Measurements from ENCODE around the gene C2orf72. TPM values are rescaled to one million over a fixed set of nuclear protein-coding genes. Genes with fewer than 3 reads are reported as not detected.

The C2orf72 gene
- total RNA-seq, 1 experiment from 2014 or later: 0.40 TPM

GRCh38 chr2:231058761-231059550, 21.6 kb downstream of the C2orf72 start:
- Histone ChIP-seq H3K9me3 (ENCODE audit: low read length) (no peaks in the 10 kb centered on the region), H3K79me2 (ENCODE audit: low read length) (peaks cover 73% of the 10 kb centered on the region), H2AFZ (ENCODE audit: low read length) (no peak overlapping the region), H3K4me3 (ENCODE audit: low read length) (peak overlapping the region; percentile 100), H3K9me2 (replicated peaks; ENCODE audit: low read length) (no peaks in the 10 kb centered on the region), H3K4me1 (ENCODE audit: insufficient read depth, low read length) (peaks cover 26% of the 10 kb centered on the region), H3K27ac (ENCODE audit: low read length) (no peak overlapping the region), H4K20me1 (ENCODE audit: low read length) (peaks cover 44% of the 10 kb centered on the region), H3K9ac (ENCODE audit: low read length) (peak overlapping the region; percentile 100), H3K4me2 (ENCODE audit: low read length) (peak overlapping the region; percentile 97), H3K27me3 (ENCODE audit: low read length) (no peaks in the 10 kb centered on the region), H3K36me3 (ENCODE audit: low read depth, low read length) (peaks cover 30% of the 10 kb centered on the region), H3F3A (ENCODE audit: low read length, unreplicated experiment) (no peaks in the 10 kb centered on the region)
- BruUV-seq (replicated peaks): no TSS peak
- DNase-seq (peak; percentile 25), ATAC-seq (no peak)
- CTCF ChIA-PET: no interaction called here
- TF ChIP-seq CTCF (conservative IDR thresholded peaks at IDR 0.05; ENCODE audit: low read depth, low read length) (no peak), EZH2phosphoT487 (IDR thresholded peaks at IDR 0.05; ENCODE audit: borderline replicate concordance, low read length) (no peak), EZH2 (IDR thresholded peaks at IDR 0.05; ENCODE audit: low read length, unreplicated experiment) (no peak)
- POLR2A ChIA-PET (ENCODE audit: unreplicated experiment): no interaction called here
- intact Hi-C loops (cut with micrococcal nuclease): loop anchor here (5.0 kb wide), 1 partner anchor 157 kb away; no protein-coding TSS in a partner anchor

GRCh38 chr2:231059756-231060155, 22.4 kb downstream of the C2orf72 start:
- Histone ChIP-seq H4K20me1 (ENCODE audit: low read length) (peaks cover 44% of the 10 kb centered on the region), H2AFZ (ENCODE audit: low read length) (no peak overlapping the region), H3K9me3 (ENCODE audit: low read length) (no peaks in the 10 kb centered on the region), H3K4me2 (ENCODE audit: low read length) (peak overlapping the region; percentile 97), H3K9me2 (replicated peaks; ENCODE audit: low read length) (no peaks in the 10 kb centered on the region), H3F3A (ENCODE audit: low read length, unreplicated experiment) (no peaks in the 10 kb centered on the region), H3K36me3 (ENCODE audit: low read depth, low read length) (peaks cover 37% of the 10 kb centered on the region), H3K4me1 (ENCODE audit: insufficient read depth, low read length) (peaks cover 26% of the 10 kb centered on the region), H3K27me3 (ENCODE audit: low read length) (no peaks in the 10 kb centered on the region), H3K9ac (ENCODE audit: low read length) (no peak overlapping the region), H3K4me3 (ENCODE audit: low read length) (peak overlapping the region; percentile 100), H3K79me2 (ENCODE audit: low read length) (peaks cover 81% of the 10 kb centered on the region), H3K27ac (ENCODE audit: low read length) (peak overlapping the region; percentile 10; the same call in 1 of the 2 replicates)
- intact Hi-C loops (cut with micrococcal nuclease): loop anchor here (5.0 kb wide), 1 partner anchor 157 kb away; no protein-coding TSS in a partner anchor
- no peak for ATAC-seq
- TF ChIP-seq EZH2 (IDR thresholded peaks at IDR 0.05; ENCODE audit: low read length, unreplicated experiment): no peak
- no peak for TF ChIP-seq EZH2phosphoT487 (IDR thresholded peaks at IDR 0.05; ENCODE audit: borderline replicate concordance, low read length)
- no peak for TF ChIP-seq CTCF (conservative IDR thresholded peaks at IDR 0.05; ENCODE audit: low read depth, low read length)
- ChIA-PET CTCF (no interaction called here), POLR2A (ENCODE audit: unreplicated experiment) (no interaction called here)
- DNase-seq: peak; percentile 17
- no TSS peak for BruUV-seq (replicated peaks)

GRCh38 chr2:231062776-231063175, 25.5 kb downstream of the C2orf72 start:
- H3K4me2 ChIP-seq (ENCODE audit: low read length): no peak overlapping the region
- ChIA-PET POLR2A (ENCODE audit: unreplicated experiment) (no interaction called here), CTCF (no interaction called here)
- ATAC-seq (no peak), DNase-seq (no peak)
- intact Hi-C loops (cut with micrococcal nuclease): no loop called here
- H3K79me2 ChIP-seq (ENCODE audit: low read length): peaks cover 93% of the 10 kb centered on the region
- TF ChIP-seq EZH2 (IDR thresholded peaks at IDR 0.05; ENCODE audit: low read length, unreplicated experiment) (no peak), EZH2phosphoT487 (IDR thresholded peaks at IDR 0.05; ENCODE audit: borderline replicate concordance, low read length) (no peak), CTCF (conservative IDR thresholded peaks at IDR 0.05; ENCODE audit: low read depth, low read length) (no peak)
- H3F3A ChIP-seq (ENCODE audit: low read length, unreplicated experiment): no peaks in the 10 kb centered on the region
- H3K9ac ChIP-seq (ENCODE audit: low read length): no peak overlapping the region
- no peaks in the 10 kb centered on the region for H3K9me2 ChIP-seq (replicated peaks; ENCODE audit: low read length)
- H3K4me1 ChIP-seq (ENCODE audit: insufficient read depth, low read length): peaks cover 27% of the 10 kb centered on the region
- H3K27me3 ChIP-seq (ENCODE audit: low read length): no peaks in the 10 kb centered on the region
- H3K27ac ChIP-seq (ENCODE audit: low read length): no peak overlapping the region
- H3K36me3 ChIP-seq (ENCODE audit: low read depth, low read length): peaks cover 64% of the 10 kb centered on the region
- H3K9me3 ChIP-seq (ENCODE audit: low read length): no peaks in the 10 kb centered on the region
- BruUV-seq (replicated peaks): no TSS peak
- H3K4me3 ChIP-seq (ENCODE audit: low read length): no peak overlapping the region
- no peak overlapping the region for H2AFZ ChIP-seq (ENCODE audit: low read length)
- H4K20me1 ChIP-seq (ENCODE audit: low read length): peaks cover 42% of the 10 kb centered on the region
